ENCODE measurements around the gene SLC44A3. TPM values are rescaled to one million over a fixed set of nuclear protein-coding genes. Genes with fewer than 3 reads are reported as not detected.

Gene SLC44A3
- total and polyA plus RNA-seq, 9 of the 15 experiments (the other 6 are each of a cell fraction or from before 2014, with no cell fraction given) = not detected

GRCh38 chr1:94773296-94773809 is 46.8 kb upstream of the SLC44A3 start:
- TF ChIP-seq ZBTB26 (CRISPR knock-in tag; IDR thresholded peaks at IDR 0.05) (no peak), ZNF609 (CRISPR knock-in tag; IDR thresholded peaks at IDR 0.05; ENCODE audit: borderline replicate concordance) (no peak), NCOR1 (IDR thresholded peaks at IDR 0.05) (no peak), HIVEP1 (CRISPR knock-in tag; IDR thresholded peaks at IDR 0.05) (no peak), CTCFL (IDR thresholded peaks at IDR 0.05; ENCODE audit: borderline replicate concordance, insufficient read depth, low read depth, low read length, poor library complexity, severe bottlenecking) (no peak), PHB (CRISPR knock-in tag; IDR thresholded peaks at IDR 0.05) (no peak), SRSF9 (IDR thresholded peaks at IDR 0.05; ENCODE audit: borderline replicate concordance, low read depth, low read length) (no peak), PTBP1 (IDR thresholded peaks at IDR 0.05; ENCODE audit: low read depth, low read length) (no peak), FUS (optimal IDR thresholded peaks at IDR 0.05; ENCODE audit: low read depth, low read length) (no peak), KAT8 (IDR thresholded peaks at IDR 0.05; ENCODE audit: low read depth) (no peak), ZNF586 (CRISPR knock-in tag; conservative IDR thresholded peaks at IDR 0.05) (no peak), EP400 (IDR thresholded peaks at IDR 0.05) (no peak), FOXJ2 (tag; IDR thresholded peaks at IDR 0.05) (no peak)

More at GRCh38 chr1:94773296-94773809, 46.8 kb upstream of the SLC44A3 start:
- no peak overlapping the region for H3K4me3 ChIP-seq
- H3K9ac ChIP-seq (ENCODE audit: insufficient read depth in 1 of 2, low read depth in 2 of 2, low read length in 2 of 2) = no peak overlapping the region
- H3K27ac ChIP-seq (ENCODE audit: extremely low read depth, low read depth, low read length) = no peak overlapping the region
- H3K9me1 ChIP-seq (ENCODE audit: control insufficient read depth, insufficient read depth, low read length) = no peaks in the 10 kb centered on the region
- H3K4me2 ChIP-seq (ENCODE audit: insufficient read depth, low read length) = no peak overlapping the region
- WGBS (ENCODE audit: insufficient coverage, low coverage, missing lambda C conversion rate) = 4% methylated on average over 6 of the region's 6 CpGs
- no peaks in the 10 kb centered on the region for H3K79me2 ChIP-seq (ENCODE audit: control insufficient read depth, insufficient read depth, low read length)
- in situ Hi-C loops (cut with MboI) (no loop called here), intact Hi-C loops (cut with micrococcal nuclease) (no loop called here)
- H3K4me1 ChIP-seq (replicated peaks in 1 of 2; ENCODE audit: control insufficient read depth in 2 of 2, insufficient read depth in 2 of 2, low read length in 2 of 2) = no peaks in the 10 kb centered on the region
- H3K36me3 ChIP-seq (ENCODE audit: control insufficient read depth, insufficient read depth, low read length) = no peaks in the 10 kb centered on the region
- ChIA-PET POLR2A (no interaction called here), CTCF (ENCODE audit: low intra/inter-chr PET ratio) (no interaction called here)
- DNase-seq (ENCODE audit: extremely low read depth in 1 of 4, low spot score in 3 of 4) (no peak), FAIRE-seq (no peak), ATAC-seq (no peak)
- H3K9me3 ChIP-seq (replicated peaks; ENCODE audit: control insufficient read depth, insufficient read depth, low read depth, low read length) = no peaks in the 10 kb centered on the region
- no peak overlapping the region for H2AFZ ChIP-seq (ENCODE audit: low read depth, low read length)
- H4K20me1 ChIP-seq (replicated peaks; ENCODE audit: control insufficient read depth, insufficient read depth, low read length) = no peaks in the 10 kb centered on the region
- BruUV-seq (replicated peaks) = no TSS peak
- H3K27me3 ChIP-seq (ENCODE audit: control insufficient read depth in 2 of 2, insufficient read depth in 2 of 2, low read length in 2 of 2) = peaks cover 0 to 3% of the 10 kb centered on the region in 2 experiments; a peak in 2 of 5 replicates

All from K562 (cell line).